HG03095 (cell line): Measurements from ENCODE around the gene CNKSR1.

Source experiments
- ATAC-seq: cut with Tn5 transposase; IDR thresholded peaks from one replicate; pipeline ENCODE4 v1.9.1; 2021; ENCODE audit warnings: moderate library complexity; ENCODE audit not compliant: unreplicated experiment

CNKSR1 gene, protein sequence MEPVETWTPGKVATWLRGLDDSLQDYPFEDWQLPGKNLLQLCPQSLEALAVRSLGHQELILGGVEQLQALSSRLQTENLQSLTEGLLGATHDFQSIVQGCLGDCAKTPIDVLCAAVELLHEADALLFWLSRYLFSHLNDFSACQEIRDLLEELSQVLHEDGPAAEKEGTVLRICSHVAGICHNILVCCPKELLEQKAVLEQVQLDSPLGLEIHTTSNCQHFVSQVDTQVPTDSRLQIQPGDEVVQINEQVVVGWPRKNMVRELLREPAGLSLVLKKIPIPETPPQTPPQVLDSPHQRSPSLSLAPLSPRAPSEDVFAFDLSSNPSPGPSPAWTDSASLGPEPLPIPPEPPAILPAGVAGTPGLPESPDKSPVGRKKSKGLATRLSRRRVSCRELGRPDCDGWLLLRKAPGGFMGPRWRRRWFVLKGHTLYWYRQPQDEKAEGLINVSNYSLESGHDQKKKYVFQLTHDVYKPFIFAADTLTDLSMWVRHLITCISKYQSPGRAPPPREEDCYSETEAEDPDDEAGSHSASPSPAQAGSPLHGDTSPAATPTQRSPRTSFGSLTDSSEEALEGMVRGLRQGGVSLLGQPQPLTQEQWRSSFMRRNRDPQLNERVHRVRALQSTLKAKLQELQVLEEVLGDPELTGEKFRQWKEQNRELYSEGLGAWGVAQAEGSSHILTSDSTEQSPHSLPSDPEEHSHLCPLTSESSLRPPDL

GRCh38 chr1:26177182-26177684, at the start of gene CNKSR1:
Gene CNKSR1 (plus strand): TSS chr1:26177491. CDS start chr1:26177548, 57 bp downstream.
- ATAC-seq: no peak

DNA sequence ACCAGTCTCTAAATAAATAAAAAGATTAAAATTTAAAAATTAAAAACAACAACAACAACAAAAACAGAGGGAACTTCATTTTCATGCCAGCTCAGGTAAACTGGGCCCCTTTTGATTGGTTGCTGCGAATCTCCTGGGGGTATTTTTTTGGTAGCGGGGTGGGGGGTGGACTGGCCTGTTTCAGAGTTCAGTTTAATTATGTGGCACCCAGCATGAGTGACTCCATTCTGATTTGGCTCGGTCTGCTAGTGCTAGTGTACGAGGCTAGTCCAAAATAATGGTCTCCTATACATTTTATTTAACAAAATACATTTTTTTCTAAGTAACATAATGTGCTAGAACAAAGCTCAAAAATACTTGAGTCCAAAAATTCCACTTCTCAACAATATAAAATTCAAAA, 47.5 kb upstream of the CNKSR1 start:
- no peak for ATAC-seq

DNA sequence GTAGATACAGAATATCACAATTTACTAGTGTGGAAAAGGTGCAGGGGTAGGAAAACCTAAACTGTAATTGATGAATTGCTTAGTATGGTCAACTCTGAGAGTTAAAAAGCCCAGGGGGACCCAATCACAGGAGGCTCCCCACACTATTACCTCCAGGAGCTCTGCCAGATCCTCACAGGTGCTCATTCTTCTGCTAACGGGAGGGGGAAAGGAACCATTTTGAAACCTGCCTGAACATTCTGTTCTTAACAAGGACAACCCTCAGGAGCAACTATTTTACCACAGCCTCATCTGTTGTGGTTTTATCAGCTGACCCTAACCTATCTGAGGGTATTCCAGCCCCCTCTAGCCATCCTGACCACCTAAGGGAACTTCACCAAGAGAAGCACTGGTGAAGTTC, 46.6 kb upstream of the CNKSR1 start:
- no peak for ATAC-seq

DNA sequence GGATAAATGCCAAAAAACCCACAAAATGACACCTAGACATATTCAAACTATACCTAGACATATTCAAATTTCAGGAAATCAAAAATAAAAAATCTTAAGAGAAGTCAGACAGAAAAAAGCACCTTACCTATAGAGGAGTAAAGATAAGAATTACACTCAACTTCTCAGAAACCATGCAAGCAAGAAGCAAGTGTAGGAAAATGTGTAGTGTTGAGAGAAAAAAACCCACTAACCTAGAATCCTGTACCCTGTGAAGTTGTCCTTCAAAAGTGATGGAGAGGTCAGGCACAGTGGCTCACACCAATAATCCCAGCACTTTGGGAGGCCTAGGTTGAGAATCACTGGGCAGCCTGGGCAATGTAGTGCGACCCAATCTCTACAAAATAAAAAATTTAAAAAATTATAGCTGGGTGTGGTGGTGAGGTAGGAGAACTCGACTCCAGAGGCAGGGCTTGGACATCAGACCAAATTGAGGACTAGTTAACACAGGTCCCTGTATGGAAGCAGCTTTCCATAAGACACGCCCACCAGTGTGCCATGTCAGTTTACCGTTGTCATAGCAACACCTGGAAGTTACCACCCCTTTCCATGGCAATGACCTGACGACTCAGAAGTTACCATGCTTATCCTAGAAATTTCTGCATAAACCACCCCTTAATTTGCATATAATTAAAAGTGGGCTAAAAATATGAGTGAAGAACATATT, 45.0 kb upstream of the CNKSR1 start:
- no peak for ATAC-seq

DNA sequence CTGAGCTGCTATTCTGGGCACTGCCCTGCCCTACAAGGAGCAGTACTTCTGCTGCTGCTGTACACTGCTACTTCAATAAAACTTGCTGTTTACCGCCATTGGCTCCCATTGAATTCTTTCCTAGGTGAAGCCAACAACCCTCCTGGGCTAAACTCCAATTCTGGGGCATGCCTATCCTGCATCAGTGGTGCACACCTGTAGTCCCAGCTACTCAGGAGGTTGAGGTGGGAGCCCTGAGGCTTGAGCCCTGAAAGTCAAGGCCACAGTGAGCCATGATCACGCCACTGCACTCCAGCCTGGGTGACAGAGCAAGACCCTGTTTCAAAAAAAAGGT, 44.5 kb upstream of the CNKSR1 start:
- ATAC-seq: no peak

GRCh38 chr1:26134466-26134865, 42.8 kb upstream of the CNKSR1 start:
- no peak for ATAC-seq

DNA sequence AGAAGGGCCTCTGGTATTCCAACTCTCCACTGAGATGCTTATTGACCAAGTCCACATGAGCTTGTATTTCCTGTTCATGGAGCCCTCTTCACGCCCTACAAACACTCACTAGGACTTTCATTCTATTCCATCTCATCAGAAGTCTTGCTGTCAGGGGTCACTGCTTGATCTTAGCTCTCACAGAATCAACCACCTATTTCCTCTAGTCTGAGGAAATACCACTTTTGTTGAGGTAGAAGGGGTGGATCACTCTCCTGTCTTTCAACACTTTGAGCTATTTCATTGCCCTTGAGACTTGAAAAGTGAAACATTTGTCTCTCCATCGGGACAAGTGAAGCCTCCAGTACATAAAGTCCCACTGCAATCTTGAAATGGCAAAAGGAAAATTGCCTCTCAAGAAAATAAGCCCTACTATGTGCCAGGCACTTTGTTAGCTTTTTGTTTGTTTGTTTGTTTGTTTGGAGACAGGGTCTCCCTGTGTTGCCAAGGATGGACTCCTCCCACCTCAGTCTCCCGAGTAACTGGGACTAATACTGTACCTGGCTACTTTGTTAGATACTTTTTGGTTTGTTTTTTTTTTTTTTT, 38.2 kb upstream of the CNKSR1 start:
- ATAC-seq: no peak

DNA sequence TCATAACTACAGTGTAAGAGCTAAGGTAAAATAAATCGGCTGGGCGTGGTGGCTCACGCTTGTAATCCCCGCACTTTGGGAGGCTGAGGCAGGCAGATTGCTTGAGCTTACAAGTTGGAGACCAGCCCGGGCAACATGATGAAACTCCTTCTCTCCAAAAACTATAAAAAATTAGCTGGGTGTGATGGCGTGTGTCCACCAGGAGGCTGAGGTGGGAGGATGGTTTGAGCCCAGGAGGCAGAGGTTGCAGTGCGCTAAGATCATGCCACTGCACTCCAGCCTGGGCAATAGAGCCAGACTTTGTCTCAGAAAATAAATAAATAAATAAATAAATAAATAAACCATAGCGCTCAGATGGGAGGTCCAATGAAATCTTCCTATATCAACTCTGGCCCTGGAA, 35.1 kb upstream of the CNKSR1 start:
- ATAC-seq: no peak

GRCh38 chr1:26145041-26145959, 32.0 kb upstream of the CNKSR1 start:
- no peak for ATAC-seq

- no peak for ATAC-seq
Observed at GRCh38 chr1:26145960-26146294, 31.4 kb upstream of the CNKSR1 start.

GRCh38 chr1:26148887-26149286, 28.4 kb upstream of the CNKSR1 start:
- no peak for ATAC-seq

GRCh38 chr1:26153966-26154532, 23.2 kb upstream of the CNKSR1 start:
- no peak for ATAC-seq

- no peak for ATAC-seq
Observed at GRCh38 chr1:26154750-26155149, 22.5 kb upstream of the CNKSR1 start.

DNA sequence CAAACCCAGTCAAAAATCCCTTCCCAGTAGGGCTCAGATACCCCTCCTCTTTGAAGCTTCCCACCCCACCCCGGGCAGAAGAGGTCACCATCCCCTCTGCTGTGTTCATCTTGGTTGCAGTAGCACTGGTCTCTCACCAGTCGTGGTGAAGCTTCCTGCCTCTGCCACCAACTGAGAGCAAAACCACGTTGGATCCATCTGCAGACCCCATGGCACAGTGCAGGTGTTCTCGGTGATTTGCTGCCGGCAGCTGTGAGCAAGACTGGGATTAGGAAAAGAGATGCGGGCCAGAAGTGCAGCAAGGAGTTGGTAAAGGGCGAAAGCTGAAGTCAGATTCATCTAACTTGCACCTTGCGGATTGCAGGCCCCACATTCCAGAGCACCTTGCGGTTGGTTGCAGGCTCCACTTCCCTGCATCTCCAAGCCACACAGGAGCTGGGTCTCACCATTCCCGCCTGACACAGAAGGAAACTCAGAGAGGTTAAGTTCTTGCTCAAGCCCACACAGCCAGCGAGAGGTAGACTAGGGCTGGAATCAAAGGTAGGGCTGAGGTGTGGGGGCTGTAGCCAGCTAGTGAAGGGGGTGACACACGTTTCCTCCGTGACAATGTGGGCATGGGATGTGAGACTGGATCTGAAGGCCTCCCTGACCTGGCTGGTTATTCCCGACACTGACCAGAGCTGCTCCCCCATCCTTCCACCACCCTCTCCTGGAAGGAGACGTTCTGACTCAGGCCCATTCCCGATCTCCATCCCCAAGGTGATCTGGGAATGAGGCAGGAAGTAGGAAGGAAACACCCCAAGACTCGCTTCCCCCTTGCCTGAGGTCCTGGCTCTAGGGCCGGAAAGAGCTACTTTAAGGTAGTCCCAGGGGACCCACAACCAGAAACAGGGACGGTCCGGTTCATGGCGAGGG, 21.7 kb upstream of the CNKSR1 start:
- no peak for ATAC-seq

GRCh38 chr1:26156285-26157038, 20.8 kb upstream of the CNKSR1 start:
- ATAC-seq: no peak

DNA sequence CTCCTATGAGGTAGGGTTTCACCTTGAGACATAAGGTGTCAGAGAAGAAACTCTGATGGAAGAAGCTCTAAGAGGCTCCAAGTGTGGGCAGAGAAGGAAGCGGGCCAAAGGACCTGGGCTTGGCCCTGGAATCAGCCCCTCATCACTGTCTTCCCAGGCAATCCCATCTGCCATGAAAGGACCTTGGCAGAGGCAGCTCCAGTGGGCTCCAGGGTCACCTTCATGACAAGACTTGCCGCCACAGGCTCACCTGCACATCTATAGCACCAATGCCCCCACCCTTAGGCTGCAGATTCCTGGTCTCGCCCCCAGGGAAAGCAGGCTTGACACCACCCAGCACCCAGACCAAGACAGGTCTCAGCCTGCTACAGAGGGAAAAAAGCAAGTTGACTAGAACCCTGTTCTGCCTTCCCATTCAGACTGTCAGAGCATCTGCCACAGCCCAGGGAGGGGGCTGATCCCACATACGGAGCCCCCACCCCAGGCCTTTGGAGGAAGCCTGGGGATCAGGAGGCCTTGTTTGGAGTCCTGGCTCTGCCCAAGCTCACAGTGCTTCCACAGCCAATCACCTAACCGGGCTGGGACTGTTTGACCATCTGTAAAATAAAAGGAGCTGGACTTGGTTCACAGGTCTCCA, 18.9 kb upstream of the CNKSR1 start:
- ATAC-seq: no peak

DNA sequence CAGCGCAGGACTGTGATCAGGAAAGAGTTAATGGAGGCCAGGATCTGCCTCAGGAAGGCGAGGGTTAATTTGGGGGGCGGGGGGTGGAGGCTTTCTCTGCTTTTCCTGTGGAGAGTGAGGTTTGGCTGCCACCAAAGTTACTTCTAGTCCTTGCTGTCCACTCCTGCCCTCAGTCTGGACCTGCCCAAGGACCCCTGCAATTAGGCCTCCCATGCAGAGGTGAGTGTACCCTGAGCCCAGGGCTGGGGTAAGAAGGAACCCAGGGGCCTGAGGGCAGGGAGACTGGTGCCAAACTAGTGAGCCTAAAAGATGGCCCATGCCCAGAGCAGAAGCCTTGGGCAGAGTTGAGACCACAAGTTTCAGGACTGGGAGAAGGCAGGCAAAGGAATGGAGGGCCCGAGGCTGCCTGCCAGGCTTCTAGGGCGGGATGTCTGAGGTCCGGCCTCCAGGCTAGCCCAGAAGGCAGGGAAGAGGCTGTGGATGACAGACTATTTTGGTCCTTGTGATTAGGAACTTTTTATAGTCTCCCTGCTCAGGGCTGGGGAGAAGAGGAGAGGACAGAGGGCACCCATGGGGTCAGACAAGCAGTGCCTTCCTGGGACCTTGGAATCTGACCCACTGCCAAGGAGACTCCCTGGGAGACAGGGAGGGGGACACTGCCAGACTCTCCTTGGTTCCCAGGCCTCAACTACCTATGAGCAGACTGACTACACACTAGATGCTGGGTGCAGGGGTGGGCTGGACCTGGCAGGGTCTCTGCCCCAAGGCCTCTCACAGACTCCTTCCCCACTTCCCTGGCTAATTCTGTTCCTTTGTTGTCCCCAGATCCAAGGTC, 18.2 kb upstream of the CNKSR1 start, which contains the start of gene FAM110D:
TSS of gene FAM110D (plus strand) at position 172 of the 835 bp plus-strand sequence. CDS start 2,213 bp downstream, outside the sequence.
- no peak for ATAC-seq
